ENCODE results near the gene SNRPA. TPM values are rescaled to one million over a fixed set of nuclear protein-coding genes. Genes with fewer than 3 reads are reported as not detected.

Gene SNRPA
- total RNA-seq, 1 donor from 2014 or later, result 112 TPM

- H3K27ac Mint-ChIP-seq, result no peak overlapping the region
- no peaks in the 10 kb centered on the region for H3K4me1 Mint-ChIP-seq
- H3K4me2 ChIP-seq, result no peak overlapping the region
- no peaks in the 10 kb centered on the region for H3F3A ChIP-seq (ENCODE audit: low read depth)
- no peaks in the 10 kb centered on the region for H3K9me3 ChIP-seq (ENCODE audit: low read depth)
- H3K4me1 ChIP-seq, result no peaks in the 10 kb centered on the region
- no peak overlapping the region for H3K4me3 Mint-ChIP-seq
- TF ChIP-seq EZH2 (IDR thresholded peaks at IDR 0.05) (no peak), CTCF (IDR thresholded peaks at IDR 0.05) (no peak), EZH2phosphoT487 (IDR thresholded peaks at IDR 0.05) (no peak)
- H3K9me3 Mint-ChIP-seq, result no peaks in the 10 kb centered on the region
- no peaks in the 10 kb centered on the region for H4K20me1 ChIP-seq (ENCODE audit: low read depth)
- no peaks in the 10 kb centered on the region for H3K36me3 ChIP-seq
- H3K27ac ChIP-seq, result no peak overlapping the region
- H3K27me3 Mint-ChIP-seq (ENCODE audit: insufficient read depth, low read depth), result peaks cover 2% of the 10 kb centered on the region
- no peak overlapping the region for H3K4me3 ChIP-seq
- peaks cover 27% of the 10 kb centered on the region for H3K36me3 Mint-ChIP-seq
- no peak overlapping the region for H3K9ac ChIP-seq
- DNase-seq (ENCODE audit: low spot score), result no peak
- no peaks in the 10 kb centered on the region for H3K27me3 ChIP-seq
- no peaks in the 10 kb centered on the region for H3K79me2 ChIP-seq (ENCODE audit: low read depth)
- no peak overlapping the region for H2AFZ ChIP-seq (replicated peaks)
Measured at GRCh38 chr19:40733149-40733548, 17.9 kb upstream of the SNRPA start.

- no peak overlapping the region for H3K9ac ChIP-seq
- Mint-ChIP-seq H3K27ac (no peak overlapping the region), H3K4me3 (no peak overlapping the region), H3K9me3 (no peaks in the 10 kb centered on the region), H3K36me3 (peaks cover 27% of the 10 kb centered on the region), H3K27me3 (ENCODE audit: insufficient read depth, low read depth) (peaks cover 2% of the 10 kb centered on the region), H3K4me1 (no peaks in the 10 kb centered on the region)
- DNase-seq (ENCODE audit: low spot score), result no peak
- H3K9me3 ChIP-seq (ENCODE audit: low read depth), result no peaks in the 10 kb centered on the region
- H3K4me1 ChIP-seq, result no peaks in the 10 kb centered on the region
- H3K27ac ChIP-seq, result no peak overlapping the region
- no peaks in the 10 kb centered on the region for H3K27me3 ChIP-seq
- H4K20me1 ChIP-seq (ENCODE audit: low read depth), result no peaks in the 10 kb centered on the region
- no peak overlapping the region for H2AFZ ChIP-seq (replicated peaks)
- no peak overlapping the region for H3K4me3 ChIP-seq
- H3K79me2 ChIP-seq (ENCODE audit: low read depth), result no peaks in the 10 kb centered on the region
- TF ChIP-seq CTCF (IDR thresholded peaks at IDR 0.05) (no peak), EZH2 (IDR thresholded peaks at IDR 0.05) (no peak), EZH2phosphoT487 (IDR thresholded peaks at IDR 0.05) (no peak)
- peaks cover under 1% of the 10 kb centered on the region for H3F3A ChIP-seq (ENCODE audit: low read depth)
- no peak overlapping the region for H3K4me2 ChIP-seq
- no peaks in the 10 kb centered on the region for H3K36me3 ChIP-seq
Measured at GRCh38 chr19:40735013-40735771, 15.8 kb upstream of the SNRPA start.

- Mint-ChIP-seq H3K4me1 (no peaks in the 10 kb centered on the region), H3K36me3 (peaks cover 18% of the 10 kb centered on the region), H3K4me3 (no peak overlapping the region), H3K9me3 (no peaks in the 10 kb centered on the region), H3K27me3 (ENCODE audit: insufficient read depth, low read depth) (peaks cover 2% of the 10 kb centered on the region), H3K27ac (no peak overlapping the region)
- DNase-seq (ENCODE audit: low spot score), result no peak
- Histone ChIP-seq H4K20me1 (ENCODE audit: low read depth) (no peaks in the 10 kb centered on the region), H3K27me3 (no peaks in the 10 kb centered on the region), H3F3A (ENCODE audit: low read depth) (peaks cover 4% of the 10 kb centered on the region), H3K9ac (no peak overlapping the region), H3K4me1 (no peaks in the 10 kb centered on the region), H3K36me3 (no peaks in the 10 kb centered on the region), H3K79me2 (ENCODE audit: low read depth) (no peaks in the 10 kb centered on the region), H3K4me3 (no peak overlapping the region), H3K9me3 (ENCODE audit: low read depth) (no peaks in the 10 kb centered on the region), H2AFZ (replicated peaks) (no peak overlapping the region), H3K27ac (no peak overlapping the region), H3K4me2 (no peak overlapping the region)
- TF ChIP-seq CTCF (IDR thresholded peaks at IDR 0.05) (no peak), EZH2 (IDR thresholded peaks at IDR 0.05) (no peak), EZH2phosphoT487 (IDR thresholded peaks at IDR 0.05) (no peak)
Measured at GRCh38 chr19:40736661-40737060, 14.3 kb upstream of the SNRPA start.
